Stimulated activated CD8-positive, alpha-beta memory T cell treated with anti-CD3 and anti-CD28 coated beads, Interleukin-7, amount 100 ng/mL, for 24 hours (primary cell): ENCODE measurements around the gene FCN1.
"Not testable (repeated sequence)": the region's sequence is repeated elsewhere in the genome, so short reads cannot be mapped to it uniquely, and the experiment has no call there.

Experiments
- DNase-seq: peaks from one replicate; pipeline ENCODE4 v3.0.0-alpha.2; 2020; ENCODE audit warnings: low read depth

The FCN1 gene

GRCh38 chr9:134917431-134918373 is at the start of gene FCN1:
FCN1 (minus strand) TSS chr9:134917912; CDS start chr9:134917871, 41 bp downstream.
- DNase-seq = no peak

DNA sequence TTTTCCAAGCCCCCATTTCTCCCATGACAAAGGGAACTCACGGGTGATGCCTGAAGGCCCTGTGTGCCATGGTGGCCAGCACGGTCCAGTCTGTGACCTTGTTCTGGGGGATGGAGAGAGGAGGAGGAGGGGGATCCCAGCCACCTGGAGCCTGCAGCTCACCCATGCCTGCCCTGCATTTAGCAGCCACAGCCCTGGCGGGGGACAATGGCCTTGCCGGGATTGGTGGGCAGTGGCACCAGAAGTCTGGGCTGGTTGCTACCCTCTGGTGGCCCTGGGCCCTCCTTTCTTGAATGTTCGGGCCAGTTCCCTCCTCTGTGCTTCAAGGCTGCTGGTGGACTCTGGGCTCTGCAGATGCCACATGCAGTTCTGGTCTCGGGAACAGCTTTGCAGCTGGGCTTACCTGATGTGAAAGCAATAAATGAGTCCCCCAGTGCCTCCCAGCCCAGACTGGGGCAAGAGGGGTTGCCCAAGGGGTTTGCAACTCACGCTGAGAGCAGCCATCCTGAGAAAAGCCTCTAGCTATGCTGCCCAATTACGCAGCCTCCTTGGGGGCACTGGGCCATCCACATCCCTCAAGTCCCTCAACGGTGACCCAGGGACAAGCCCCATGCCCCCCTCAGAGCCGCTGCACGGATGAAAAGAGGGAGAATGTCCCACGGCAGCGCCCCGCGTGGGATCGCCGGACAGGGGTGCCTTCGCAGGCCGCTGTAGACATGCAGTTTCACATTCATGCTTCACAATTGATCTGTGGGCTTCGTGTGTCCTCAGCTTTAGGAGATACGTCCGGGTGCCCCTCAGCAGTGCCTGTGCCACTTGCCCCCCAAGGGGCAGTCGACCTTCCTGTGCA is 49.2 kb upstream of the FCN1 start:
- DNase-seq = no peak

GRCh38 chr9:134966270-134966669 is 48.6 kb upstream of the FCN1 start:
- no peak for DNase-seq

DNA sequence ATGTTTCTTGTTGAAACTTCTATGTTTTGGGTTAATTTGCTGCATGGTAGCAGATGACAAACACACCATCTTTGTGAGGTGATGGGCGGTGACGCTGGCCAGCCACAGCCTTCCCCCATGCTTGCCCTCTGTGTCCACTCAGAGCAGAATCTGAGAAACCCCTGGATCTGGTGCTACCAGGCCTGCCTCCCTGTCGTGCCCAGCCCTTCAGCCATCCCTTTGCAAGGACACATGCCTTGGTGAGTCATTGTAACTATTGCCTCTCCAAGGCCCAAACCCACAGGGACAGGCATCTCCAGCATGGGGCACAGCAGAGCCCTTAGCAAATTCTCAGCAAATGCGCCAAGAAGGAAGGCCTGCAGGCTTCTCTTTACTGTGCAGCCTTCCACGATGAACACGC is 48.1 kb upstream of the FCN1 start:
- DNase-seq = no peak

DNA sequence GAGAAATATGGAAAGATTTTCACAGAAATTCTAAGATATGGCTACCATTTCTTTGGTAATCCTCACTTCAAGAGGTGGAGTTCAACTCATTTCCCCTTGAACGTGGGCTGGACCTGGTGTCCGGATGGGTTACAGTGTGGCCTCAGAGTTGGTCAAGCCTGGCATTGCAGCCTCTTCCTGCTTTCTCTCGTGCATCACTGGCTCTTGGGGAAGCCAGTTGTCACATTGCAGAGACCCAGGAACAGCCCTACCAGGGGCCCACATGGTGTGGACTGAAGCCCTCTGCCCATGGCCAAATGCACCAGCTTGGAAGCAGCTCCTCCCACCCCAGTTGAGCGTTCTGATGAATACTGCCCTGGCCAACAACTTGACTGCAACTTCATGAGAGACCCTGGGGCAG is 47.7 kb upstream of the FCN1 start:
- no peak for DNase-seq

GRCh38 chr9:134964271-134965055 is 46.8 kb upstream of the FCN1 start:
- DNase-seq = no peak

GRCh38 chr9:134963546-134963945 is 45.8 kb upstream of the FCN1 start:
- no peak for DNase-seq

DNA sequence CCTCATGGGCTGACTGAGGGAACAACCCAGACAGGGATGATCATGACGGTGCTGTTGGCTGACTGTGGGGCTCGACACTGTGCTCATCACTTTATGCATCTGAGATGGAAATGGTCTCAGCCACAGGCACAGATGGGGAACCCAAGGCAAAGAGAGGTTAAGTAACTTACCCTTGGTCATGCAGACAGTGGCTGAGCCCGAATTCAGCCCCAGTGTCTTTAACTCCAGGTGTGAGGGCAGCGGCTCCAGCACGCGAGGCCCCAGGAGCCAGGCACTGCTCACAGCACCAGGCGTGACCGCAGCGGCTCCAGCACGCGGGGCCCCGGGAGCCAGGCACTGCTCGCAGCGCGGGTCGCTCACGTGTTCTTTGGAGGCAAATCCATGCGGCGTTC is 45.3 kb upstream of the FCN1 start:
- no peak for DNase-seq

DNA sequence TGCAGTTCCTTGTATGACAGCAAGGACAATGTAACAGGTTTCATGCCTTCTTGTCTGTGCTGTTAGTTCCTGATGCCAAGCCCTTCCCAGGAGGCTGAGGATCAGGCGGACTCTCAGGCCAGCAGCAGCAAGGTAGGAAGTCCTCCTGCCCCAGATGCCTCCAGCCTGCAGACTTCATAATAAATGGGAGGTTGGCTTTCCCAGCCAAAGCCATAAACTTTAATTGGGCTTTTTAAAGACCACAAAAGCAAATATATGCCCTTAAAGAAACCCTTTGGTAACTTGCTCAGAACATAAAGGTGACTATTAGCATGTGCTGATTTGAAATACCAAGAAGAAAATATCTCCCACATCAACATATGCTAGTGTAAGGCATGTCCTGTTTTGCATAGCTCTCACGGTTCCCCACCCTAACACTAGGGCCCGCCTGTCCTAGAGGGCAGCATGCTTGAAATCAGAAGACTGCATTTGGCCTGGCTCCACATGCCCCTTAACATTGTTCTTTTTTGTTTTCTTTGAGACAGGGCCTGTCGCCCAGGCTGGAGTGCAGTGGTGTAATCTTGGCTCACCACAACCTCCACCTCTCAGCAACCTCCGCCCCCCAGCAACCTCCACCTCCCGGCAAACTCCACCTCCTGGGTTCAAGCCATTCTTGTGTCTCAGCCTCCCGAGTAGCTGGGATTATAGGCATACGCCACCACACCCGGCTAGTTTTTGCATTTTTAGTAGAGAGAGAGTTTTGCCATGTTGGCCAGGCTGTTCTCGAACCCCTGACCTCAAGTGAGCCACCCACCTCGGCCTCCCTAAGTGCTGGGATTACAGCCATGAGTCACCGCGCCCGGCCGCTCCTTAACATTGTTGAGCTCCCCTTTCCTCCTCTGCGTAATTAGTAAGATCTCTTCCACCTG is 44.6 kb upstream of the FCN1 start:
- no peak for DNase-seq

GRCh38 chr9:134961331-134962064 is 43.8 kb upstream of the FCN1 start:
- DNase-seq = no peak

DNA sequence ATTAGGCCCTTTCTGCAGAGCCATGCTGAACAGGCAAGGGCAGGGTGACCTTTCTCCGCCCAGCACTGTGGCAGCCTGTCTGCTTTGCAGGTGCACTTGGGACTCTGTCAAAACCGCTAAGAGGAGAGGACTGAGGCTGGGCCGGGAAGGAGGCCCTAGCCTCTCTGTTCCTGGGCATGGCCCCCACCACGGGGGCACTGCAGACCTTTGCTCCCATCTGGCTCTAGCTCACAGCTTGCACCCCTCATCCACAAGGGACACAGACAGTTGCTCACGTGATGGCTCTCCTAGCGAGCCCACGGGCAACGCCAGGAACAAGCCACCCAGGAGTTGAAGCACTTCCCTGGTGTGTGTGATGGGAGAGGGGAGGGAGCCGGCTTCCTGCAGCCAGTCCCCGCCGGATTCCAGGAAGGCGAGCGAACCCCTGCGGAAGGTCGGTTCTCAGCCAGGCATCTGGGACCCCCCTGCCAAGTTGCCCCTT is 43.0 kb upstream of the FCN1 start:
- DNase-seq = no peak

DNA sequence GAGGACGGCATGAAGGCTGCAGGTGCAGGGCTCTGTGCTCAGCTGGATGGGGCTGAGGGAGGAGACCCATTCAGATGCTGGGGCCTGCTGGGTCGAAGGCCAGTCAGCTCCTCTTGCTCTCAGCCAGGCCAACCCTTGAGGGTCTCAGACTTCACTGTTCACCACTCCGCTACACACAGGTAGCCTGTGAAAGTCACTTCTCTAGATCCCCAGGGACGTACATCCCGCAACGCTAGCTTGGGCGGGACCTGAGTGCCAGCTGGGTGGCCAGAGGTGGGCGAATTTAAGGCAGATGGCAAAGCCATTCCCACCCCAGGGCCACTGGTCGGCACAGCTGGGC is 42.2 kb upstream of the FCN1 start:
- no peak for DNase-seq

GRCh38 chr9:134959126-134959970 is 41.6 kb upstream of the FCN1 start:
- no peak for DNase-seq

DNA sequence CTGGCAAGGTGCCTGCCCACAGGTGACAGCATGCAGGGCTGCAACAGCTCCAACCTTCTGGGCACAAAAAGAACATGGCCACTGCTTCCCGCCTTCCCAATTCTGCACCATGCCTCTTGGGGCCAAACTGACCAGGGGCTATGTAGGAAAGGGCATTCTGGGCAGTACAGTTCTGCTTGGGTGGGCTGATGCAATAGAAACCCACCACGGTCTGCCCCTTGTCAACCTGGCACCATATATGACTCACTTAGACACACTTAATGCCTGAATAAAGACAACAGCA is 40.2 kb upstream of the FCN1 start:
- DNase-seq = no peak

- no peak for DNase-seq
Observed at GRCh38 chr9:134957165-134957944, 39.6 kb upstream of the FCN1 start.

DNA sequence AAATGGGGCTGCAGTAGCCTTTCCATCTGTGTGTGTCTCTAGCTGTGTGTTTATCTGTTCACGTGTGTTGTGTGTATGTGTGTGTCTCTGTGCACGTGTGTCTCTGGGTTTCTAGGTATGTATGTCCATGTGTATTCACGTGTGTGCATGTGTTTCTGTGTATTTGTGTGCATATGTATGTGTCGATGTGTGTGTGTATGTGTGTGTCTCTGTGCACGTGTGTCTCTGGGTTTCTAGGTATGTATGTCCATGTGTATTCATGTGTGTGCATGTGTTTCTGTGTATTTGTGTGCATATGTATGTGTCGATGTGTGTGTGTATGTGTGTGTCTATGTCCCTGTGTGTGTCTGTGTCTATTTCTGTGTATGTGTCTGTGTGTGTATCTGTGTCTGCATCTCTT is 38.7 kb upstream of the FCN1 start:
- not testable (repeated sequence) for DNase-seq

DNA sequence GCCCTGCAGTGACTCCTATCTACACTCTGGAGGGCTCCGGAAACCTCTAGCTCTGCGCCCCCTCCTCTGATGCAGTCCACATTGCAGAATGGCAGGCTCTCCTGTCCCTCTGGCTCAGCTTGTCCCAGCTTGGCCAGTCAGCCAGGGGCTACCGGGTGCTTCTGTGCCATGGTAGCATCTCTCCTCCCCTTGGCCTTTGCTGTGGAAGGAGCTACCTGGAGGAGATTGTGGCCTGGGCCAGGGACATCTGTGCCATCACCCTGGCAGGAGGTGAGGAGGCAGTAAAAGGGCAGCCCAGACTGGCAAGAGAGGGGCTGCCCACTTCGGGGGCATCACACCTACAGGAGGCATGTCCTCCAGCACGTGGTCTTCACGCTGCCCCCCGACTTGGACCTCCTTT is 38.1 kb upstream of the FCN1 start:
- DNase-seq = no peak

GRCh38 chr9:134955156-134955555 is 37.4 kb upstream of the FCN1 start:
- DNase-seq = no peak

DNA sequence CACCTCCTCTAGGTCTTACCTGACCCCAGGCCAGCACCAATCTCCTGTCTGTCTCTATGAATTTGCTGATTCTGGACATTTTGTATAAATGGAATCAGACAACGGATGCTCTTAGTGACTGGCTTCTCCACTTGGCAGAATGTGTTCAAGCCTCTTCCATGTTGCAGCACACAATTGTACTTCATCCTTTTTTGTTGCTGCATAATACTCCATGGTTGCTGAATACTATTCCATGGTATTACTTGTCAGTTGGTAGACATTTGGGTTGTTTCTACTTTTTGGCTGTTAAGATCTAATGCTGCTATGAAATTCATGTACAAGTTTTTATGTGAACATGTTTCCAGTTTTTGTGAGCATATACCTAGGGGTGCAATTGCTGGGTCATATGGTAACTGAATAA is 34.3 kb upstream of the FCN1 start:
- DNase-seq = no peak
